ENCODE results near the gene CDKN2B.

DNA sequence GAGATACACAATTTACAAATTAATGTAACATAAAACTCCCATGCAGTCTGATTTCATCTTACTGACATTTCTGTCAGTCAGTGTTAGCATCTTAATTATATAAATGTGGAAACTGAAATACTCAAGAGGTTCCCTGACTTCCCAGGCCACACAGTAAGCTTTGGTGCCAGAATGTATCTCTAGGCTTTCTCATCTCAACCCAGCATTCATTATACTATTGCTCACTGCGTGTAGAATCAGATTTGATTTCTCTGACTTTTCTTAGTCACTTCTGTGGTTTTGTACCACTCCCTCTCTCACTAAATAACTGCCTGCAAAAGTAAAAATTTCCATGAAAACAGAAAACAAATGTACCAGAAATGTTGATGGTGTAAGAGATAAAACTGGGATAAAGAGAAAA is 31.7 kb upstream of the CDKN2B start:
- TF ChIP-seq CTCF (conservative IDR thresholded peaks at IDR 0.05; ENCODE audit: low read length) (no peak), EZH2phosphoT487 (IDR thresholded peaks at IDR 0.05; ENCODE audit: borderline replicate concordance) (no peak)

All from Loucy (cell line).